ENCODE results near the gene TPST1.
"Not testable (repeated sequence)": the region's sequence is repeated elsewhere in the genome, so short reads cannot be mapped to it uniquely, and the experiment has no call there.

The TPST1 gene

DNA sequence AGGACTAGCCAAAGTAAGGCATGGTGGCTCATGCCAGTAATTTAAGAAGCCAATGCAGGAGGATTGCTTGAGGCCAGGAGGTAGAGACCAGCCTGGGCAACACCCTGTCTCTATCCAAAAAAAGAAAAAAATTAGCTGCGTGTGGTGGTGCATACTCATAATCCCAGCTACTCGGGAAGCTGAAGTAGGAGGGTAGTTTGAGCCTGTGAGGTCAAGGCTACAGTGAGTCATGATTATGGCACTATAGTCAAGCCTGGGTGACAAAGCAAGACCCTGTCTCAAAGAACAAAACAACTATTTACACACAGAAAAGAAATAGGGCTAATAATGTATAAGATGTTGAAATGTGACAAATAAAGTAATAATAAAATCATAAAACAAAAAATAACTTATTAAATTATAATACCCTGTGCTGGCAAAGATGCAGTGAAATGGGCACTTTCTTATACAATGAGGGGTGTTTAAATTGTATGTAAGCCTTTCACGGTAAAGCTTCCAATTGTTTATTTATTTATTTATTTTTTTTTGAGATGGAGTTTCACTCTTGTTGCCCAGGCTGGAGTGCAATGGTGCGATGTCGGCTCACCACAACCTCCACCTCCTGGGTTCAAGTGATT lies 175.2 kb downstream of the TPST1 start:
- DNase-seq (ENCODE audit: low read depth): no peak

- not testable (repeated sequence) for DNase-seq (ENCODE audit: low read depth)
Measured at GRCh38 chr7:66382182-66382923, 177.2 kb downstream of the TPST1 start.

GRCh38 chr7:66385191-66385905 lies 180.2 kb downstream of the TPST1 start:
- DNase-seq (ENCODE audit: low read depth): not testable (repeated sequence)

DNA sequence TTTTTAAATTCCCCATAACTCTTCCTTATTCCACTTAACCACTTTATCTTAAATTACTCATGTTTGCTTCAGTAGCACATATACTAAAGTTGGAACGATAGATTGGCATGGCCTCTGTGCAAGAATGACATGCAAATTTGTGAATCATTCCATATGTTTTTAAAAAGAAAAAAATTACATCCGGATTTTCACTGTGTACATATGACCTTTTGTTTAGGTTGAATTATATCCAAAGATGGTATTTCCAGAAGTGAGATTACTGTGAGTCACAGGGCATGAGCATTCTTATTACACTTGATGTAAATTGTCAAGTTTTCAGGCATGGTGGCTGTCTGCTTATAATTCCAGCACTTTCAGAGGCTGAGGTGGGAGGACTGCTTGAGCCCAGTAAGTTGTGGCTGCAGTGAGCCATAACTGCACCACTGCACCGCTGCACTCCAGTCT lies 190.0 kb downstream of the TPST1 start:
- not testable (repeated sequence) for DNase-seq (ENCODE audit: low read depth)

- DNase-seq (ENCODE audit: low read depth): not testable (repeated sequence)
Measured at GRCh38 chr7:66396052-66396451, 190.9 kb downstream of the TPST1 start.

GRCh38 chr7:66398841-66399240 lies 193.7 kb downstream of the TPST1 start:
- not testable (repeated sequence) for DNase-seq (ENCODE audit: low read depth)

GRCh38 chr7:66399566-66399965 lies 194.4 kb downstream of the TPST1 start:
- DNase-seq (ENCODE audit: low read depth): no peak

- DNase-seq (ENCODE audit: low read depth): no peak
Measured at GRCh38 chr7:66400400-66400799, 195.3 kb downstream of the TPST1 start.

DNA sequence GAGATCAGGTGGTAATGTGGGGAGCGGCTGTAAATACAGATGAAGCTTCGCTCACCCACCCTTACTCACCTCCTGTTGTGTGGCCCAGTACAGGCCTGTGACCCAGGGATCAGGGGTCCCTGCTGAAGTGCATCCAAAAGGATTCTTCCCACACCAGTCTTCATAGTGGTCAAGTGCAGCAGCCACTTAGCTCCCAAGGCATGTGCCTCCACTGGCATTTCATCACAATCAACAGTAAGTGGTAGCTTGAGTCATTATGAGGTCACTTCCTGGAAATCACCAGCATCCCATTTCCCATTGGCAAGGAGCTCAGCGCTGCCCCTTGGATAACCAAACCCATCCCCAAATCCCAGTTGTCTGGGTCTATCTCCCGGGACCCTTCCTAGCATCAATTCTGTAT lies 196.0 kb downstream of the TPST1 start:
- DNase-seq (ENCODE audit: low read depth): not testable (repeated sequence)

GRCh38 chr7:66401932-66402331 lies 196.8 kb downstream of the TPST1 start:
- not testable (repeated sequence) for DNase-seq (ENCODE audit: low read depth)

DNA sequence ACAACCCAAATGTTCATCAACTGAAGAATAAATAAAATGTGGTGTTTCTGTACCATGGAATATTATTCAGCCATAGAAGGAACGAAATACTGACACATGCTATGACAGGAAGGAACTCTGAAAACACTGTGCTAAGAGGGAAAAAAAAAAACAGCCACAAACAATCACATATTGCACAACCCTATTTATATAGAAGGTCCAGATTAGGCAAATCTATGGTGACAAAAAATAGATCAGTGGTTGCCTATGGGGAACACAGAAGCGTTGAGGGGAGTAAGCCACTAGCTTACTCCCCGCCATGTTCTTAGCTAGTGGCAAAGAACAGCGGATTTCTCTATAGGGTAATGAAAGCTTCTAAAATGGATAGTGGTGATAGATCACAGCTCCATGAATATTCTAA lies 198.4 kb downstream of the TPST1 start:
- no peak for DNase-seq (ENCODE audit: low read depth)

DNA sequence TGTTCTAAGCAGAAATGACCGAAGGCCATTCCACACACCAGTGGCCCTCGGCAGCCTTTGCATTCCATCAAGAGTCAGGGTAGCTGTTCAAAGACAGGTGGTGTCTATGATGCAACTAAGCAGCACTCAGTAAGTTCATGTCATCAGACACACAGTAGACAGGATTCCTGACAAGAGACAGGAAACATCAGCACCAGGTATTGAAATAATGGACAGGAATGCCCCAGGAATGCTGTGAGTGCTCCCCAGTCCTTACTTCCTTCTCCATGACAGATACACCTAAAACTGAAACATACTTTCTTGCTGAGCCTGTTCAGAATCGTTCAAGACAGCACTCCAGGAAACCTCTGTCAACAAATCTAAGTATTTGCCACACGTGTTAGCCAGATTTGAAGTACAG lies 204.4 kb downstream of the TPST1 start:
- no peak for DNase-seq (ENCODE audit: low read depth)

Measured in stimulated activated CD8-positive, alpha-beta memory T cell treated with anti-CD3 and anti-CD28 coated beads, Interleukin-15, amount 100 ng/mL, for 1 hour (primary cell).